Stimulated activated naive CD8-positive, alpha-beta T cell treated with anti-CD3 and anti-CD28 coated beads, Interleukin-15, amount 100 ng/mL, for 72 hours (primary cell): Measurements from ENCODE around the gene PKN1.
"Not testable (repeated sequence)": the region's sequence is repeated elsewhere in the genome, so short reads cannot be mapped to it uniquely, and the experiment has no call there.

Experiments used
- ATAC-seq: fragments of 150-1000 bp; cut with Tn5 transposase; 2 replicates; pipeline ENCODE4 v1.10.0; 2021; ENCODE audit warnings: mild to moderate bottlenecking, moderate library complexity
- DNase-seq, 2 donors: peaks; one replicate each; pipeline ENCODE4 v3.0.0; 2021 to 2022
- H3K27ac Mint-ChIP-seq, 2 donors: one replicate each; pipeline ENCODE4 v1.8.0; 2022; ENCODE audit warnings: mild to moderate bottlenecking in 2 of 2, mixed read lengths in 2 of 2, moderate library complexity in 2 of 2
- H3K27me3 Mint-ChIP-seq: one replicate; pipeline ENCODE4 v1.8.0; 2022; ENCODE audit warnings: mixed read lengths
- H3K4me1 Mint-ChIP-seq: one replicate; pipeline ENCODE4 v1.8.0; 2022; ENCODE audit warnings: mild to moderate bottlenecking, mixed read lengths
- H3K4me3 Mint-ChIP-seq, 2 donors: one replicate each; pipeline ENCODE4 v1.8.0; 2022; ENCODE audit warnings: mild to moderate bottlenecking in 2 of 2, mixed read lengths in 2 of 2, moderate library complexity in 1 of 2
- H3K9me3 Mint-ChIP-seq, 2 donors: one replicate each; pipeline ENCODE4 v1.8.0; 2022; ENCODE audit warnings: mixed read lengths in 2 of 2

The PKN1 gene

DNA sequence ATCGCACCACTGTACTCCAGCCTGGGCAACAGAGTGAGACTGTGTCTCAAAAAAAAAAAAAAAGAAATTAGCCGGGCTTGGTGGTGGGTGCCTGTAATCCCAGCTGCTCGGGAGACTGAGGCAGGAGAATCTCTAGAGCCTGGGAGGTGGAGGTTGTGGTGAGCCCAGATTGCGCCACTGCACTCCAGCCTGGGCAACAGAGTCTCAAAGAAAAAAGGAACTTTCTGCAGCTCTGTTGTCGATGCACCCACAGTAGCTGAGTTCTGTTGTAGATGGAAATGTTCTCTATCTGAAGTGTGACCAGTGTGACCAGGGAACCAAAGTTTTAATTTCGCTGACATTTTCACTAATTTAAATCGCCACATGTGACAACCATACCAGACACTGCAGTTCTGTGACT, 29.3 kb downstream of the PKN1 start:
- H3K4me1 Mint-ChIP-seq, ATAC-seq, DNase-seq, H3K9me3 Mint-ChIP-seq, H3K4me3 Mint-ChIP-seq, H3K27me3 Mint-ChIP-seq: not testable (repeated sequence)
- peak overlapping the region in 1 of 2 donors; percentile 91 for H3K27ac Mint-ChIP-seq

DNA sequence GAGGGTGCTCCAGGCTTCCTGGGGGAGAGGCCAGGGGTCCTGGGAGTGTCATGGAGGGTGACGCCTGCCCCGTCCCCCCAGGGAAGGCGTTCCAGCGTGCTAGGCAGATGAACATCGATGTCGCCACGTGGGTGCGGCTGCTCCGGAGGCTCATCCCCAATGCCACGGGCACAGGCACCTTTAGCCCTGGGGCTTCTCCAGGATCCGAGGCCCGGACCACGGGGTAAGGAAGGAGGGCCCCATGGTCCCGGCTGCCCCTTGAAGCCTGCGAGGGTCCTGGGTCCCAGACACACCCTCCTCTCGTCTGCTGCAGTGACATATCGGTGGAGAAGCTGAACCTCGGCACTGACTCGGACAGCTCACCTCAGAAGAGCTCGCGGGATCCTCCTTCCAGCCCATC, 30.6 kb downstream of the PKN1 start:
- no peaks in the 10 kb centered on the region for H3K9me3 Mint-ChIP-seq
- no peaks in the 10 kb centered on the region for H3K27me3 Mint-ChIP-seq
- peaks cover 5% of the 10 kb centered on the region for H3K4me1 Mint-ChIP-seq
- no peak for DNase-seq
- no peak overlapping the region for H3K27ac Mint-ChIP-seq
- H3K4me3 Mint-ChIP-seq, result no peak overlapping the region
- ATAC-seq, result no peak

DNA sequence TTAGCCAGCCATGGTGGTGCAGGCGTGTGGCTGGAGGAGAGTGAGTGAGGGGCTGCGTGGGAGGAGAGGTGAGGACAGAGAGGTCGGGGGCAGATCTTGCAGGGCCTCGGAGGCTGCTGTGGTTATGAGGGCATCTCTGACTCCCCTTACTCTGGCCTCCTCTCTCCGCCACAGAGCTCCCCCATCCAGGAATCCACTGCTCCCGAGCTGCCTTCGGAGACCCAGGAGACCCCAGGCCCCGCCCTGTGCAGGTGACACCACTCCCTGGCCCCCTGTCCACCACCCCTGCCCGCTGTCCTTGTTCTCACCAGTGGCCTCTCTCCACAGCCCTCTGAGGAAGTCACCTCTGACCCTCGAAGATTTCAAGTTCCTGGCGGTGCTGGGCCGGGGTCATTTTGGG, 34.3 kb downstream of the PKN1 start:
- DNase-seq (no peak), ATAC-seq (no peak)
- Mint-ChIP-seq H3K27ac (no peak overlapping the region), H3K4me1 (peaks cover 9% of the 10 kb centered on the region), H3K9me3 (no peaks in the 10 kb centered on the region), H3K4me3 (no peak overlapping the region), H3K27me3 (peaks cover 3% of the 10 kb centered on the region)

DNA sequence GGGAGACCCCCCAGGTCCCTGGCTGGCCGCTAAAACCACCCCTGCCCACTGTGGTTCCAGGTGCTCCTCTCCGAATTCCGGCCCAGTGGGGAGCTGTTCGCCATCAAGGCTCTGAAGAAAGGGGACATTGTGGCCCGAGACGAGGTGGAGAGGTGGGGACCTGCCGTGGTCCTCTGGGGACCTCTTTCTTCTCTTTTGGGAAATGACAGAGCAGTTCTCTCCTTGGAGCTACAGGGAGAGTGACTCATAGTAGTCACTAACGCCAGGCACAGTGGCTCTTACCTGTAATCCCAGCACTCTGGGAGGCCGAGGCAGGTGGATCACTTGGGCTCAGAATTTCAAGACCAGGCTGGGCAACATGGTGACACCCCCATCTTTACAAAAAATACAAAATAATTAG, 34.7 kb downstream of the PKN1 start:
- peak overlapping the region in 1 of 2 donors; percentile 34 for H3K27ac Mint-ChIP-seq
- no peak overlapping the region for H3K4me3 Mint-ChIP-seq
- peaks cover 7% of the 10 kb centered on the region for H3K27me3 Mint-ChIP-seq
- DNase-seq, result no peak
- H3K9me3 Mint-ChIP-seq, result no peaks in the 10 kb centered on the region
- no peak for ATAC-seq
- peaks cover 13% of the 10 kb centered on the region for H3K4me1 Mint-ChIP-seq

DNA sequence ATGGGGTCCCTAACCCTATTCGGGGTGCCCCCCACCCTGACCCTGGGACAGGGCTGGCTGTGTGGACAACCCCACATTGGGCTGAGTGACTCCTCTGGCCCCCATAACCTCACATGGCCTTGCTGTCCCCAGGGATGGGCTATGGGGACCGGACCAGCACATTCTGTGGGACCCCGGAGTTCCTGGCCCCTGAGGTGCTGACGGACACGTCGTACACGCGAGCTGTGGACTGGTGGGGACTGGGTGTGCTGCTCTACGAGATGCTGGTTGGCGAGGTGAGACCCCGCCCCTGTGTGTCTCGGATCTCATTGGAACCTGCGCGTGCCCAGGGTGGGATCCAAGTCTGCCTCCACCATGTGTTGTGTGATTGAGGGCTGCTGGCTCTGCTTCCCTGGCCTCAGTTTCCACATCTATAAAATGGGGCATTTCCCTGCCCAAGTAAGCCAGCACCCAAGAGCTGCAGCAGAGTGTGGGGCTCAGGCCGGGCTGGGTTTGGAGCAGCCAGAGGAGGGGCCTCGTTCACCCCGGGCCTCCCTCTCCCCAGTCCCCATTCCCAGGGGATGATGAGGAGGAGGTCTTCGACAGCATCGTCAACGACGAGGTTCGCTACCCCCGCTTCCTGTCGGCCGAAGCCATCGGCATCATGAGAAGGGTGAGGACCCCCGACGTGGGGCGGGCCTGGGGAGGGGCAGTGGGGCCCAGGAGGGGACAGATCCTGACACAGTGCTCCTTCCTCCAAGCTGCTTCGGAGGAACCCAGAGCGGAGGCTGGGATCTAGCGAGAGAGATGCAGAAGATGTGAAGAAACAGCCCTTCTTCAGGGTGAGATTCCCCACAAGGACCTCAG, 37.1 kb downstream of the PKN1 start:
- H3K27ac Mint-ChIP-seq, result peak overlapping the region in 1 of 2 donors; percentile 80

DNA sequence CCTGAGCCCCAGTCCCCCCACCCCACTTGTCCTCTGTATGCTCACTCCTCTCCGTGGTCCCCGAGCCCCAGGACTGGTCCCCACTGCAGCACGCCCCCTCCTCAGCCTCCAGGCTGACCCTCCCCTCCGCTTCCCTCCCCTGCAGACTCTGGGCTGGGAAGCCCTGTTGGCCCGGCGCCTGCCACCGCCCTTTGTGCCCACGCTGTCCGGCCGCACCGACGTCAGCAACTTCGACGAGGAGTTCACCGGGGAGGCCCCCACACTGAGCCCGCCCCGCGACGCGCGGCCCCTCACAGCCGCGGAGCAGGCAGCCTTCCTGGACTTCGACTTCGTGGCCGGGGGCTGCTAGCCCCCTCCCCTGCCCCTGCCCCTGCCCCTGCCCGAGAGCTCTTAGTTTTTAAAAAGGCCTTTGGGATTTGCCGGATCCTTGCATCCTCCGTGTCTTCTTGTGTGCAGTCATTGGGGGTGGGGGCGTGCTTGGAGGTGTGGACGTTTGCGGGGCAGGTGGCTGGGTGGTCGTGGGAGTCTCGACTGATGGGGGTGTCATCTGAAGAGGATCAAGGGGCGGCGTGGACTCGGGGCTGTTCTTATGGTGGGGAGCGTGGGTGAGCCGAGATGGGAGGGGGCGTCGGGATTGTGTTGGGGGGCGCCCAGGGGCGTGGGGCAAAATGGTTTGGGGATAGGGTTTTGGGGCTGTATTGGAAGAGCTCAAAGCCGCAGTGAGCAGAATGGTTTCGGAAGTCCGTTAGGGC, 38.5 kb downstream of the PKN1 start:
- peaks cover 33% of the 10 kb centered on the region for H3K27me3 Mint-ChIP-seq
- H3K4me3 Mint-ChIP-seq, result peak overlapping the region in 1 of 2 donors; percentile 66

More for the DNA sequence above, 37.1 kb downstream of the PKN1 start:
- Mint-ChIP-seq H3K9me3 (no peaks in the 10 kb centered on the region), H3K4me3 (no peak overlapping the region), H3K27me3 (peaks cover 29% of the 10 kb centered on the region), H3K4me1 (peaks cover 32% of the 10 kb centered on the region)
- ATAC-seq, result no peak
- DNase-seq, result no peak

DNA sequence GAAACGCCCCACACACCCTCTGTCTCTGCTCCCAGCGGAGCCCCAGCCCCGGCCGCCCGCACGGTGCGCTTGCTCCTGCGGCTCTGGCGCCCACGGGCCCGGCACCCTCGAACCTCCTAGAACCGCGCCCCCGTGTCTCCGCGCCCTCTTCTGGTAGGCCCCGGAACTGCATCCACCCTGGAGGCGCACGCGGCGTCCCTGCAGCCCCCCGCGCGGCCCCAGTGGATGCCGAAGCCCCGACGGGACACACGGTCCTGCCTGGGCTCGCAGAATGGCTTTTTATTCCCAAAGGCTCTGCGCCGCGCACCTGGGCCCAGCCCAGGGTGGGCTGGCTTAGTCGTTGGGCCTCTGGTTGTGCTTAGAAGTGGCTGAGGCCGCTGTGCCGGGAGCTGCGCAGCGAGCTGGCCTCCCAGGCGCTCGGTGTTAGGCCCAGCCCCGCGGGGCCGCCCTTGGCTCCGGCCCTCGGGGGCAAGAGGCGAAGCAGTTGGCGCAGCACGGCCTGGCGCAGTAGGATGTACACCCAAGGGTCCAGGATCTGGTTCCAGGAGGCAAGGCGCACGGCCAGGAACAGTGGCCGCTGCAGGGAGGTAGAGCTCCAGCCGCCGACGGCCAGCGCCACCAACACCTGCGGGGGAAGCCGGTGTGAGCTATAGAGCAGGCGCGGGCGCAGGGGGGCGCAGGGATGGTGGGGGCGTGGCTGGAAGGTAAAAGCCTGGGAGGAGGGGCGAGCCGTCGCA, 39.3 kb downstream of the PKN1 start:
- H3K4me1 Mint-ChIP-seq, result peaks cover 48% of the 10 kb centered on the region
- peak; percentile 68 for ATAC-seq
- H3K27ac Mint-ChIP-seq, result peak overlapping the region in 1 of 2 donors; percentile 87
- peak overlapping the region; percentile 62 to 66 for H3K4me3 Mint-ChIP-seq
- H3K9me3 Mint-ChIP-seq, result no peaks in the 10 kb centered on the region
- peak; percentile 84 to 91 for DNase-seq
- H3K27me3 Mint-ChIP-seq, result peaks cover 33% of the 10 kb centered on the region

More for the DNA sequence above, 38.5 kb downstream of the PKN1 start:
- ATAC-seq (no peak), DNase-seq (no peak)
- H3K9me3 Mint-ChIP-seq, result no peaks in the 10 kb centered on the region
- H3K27ac Mint-ChIP-seq, result no peak overlapping the region
- H3K4me1 Mint-ChIP-seq, result peaks cover 45% of the 10 kb centered on the region

DNA sequence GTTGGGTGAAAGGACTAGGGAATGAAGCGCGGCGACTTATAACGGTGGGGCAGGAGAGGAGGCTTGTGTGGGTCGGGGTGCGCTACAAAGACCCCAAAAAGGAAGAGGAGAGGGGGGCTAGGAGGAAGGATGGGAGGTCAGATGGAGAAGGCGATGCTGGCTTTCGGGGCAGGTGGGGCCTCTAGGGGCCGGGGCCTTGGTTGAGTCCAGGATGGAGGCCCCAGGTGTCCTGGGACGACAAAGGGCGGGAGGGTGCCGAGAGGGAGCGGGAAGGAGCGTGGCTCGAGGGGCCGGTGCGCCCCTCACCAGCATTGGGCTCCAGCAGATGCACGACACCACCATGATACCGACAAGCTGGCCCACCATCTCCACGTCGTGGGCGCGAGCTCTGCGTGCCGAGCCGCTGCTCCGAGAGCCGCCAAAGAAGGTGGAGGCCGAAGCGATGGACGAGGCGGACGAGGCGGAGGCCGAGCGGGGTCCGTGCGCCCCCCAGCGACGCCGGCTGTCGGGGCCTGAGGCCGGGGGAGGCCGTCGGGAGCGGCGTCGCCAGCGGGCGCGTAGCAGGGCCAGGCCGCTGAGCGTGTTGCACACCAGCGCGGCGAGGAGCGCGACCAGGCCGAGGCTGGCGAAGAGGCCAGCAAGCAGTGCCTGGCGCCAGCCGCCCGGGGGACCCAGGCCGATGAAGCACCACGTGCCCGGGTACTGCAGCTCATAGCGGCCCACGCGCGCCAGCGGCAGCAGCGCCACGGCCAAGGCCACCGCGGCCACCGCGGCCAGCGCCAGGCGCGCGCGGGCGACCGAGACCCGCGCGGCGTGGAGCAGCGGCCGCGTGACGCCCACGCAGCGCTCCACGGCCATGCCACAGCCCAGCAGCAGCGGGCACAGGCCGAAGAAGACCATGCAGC, 40.2 kb downstream of the PKN1 start:
- Mint-ChIP-seq H3K4me1 (peaks cover 48% of the 10 kb centered on the region), H3K4me3 (peak overlapping the region; percentile 62 to 66), H3K9me3 (no peaks in the 10 kb centered on the region), H3K27ac (peak overlapping the region in 1 of 2 donors; percentile 49), H3K27me3 (peaks cover 33% of the 10 kb centered on the region)
- DNase-seq (no peak), ATAC-seq (no peak)

DNA sequence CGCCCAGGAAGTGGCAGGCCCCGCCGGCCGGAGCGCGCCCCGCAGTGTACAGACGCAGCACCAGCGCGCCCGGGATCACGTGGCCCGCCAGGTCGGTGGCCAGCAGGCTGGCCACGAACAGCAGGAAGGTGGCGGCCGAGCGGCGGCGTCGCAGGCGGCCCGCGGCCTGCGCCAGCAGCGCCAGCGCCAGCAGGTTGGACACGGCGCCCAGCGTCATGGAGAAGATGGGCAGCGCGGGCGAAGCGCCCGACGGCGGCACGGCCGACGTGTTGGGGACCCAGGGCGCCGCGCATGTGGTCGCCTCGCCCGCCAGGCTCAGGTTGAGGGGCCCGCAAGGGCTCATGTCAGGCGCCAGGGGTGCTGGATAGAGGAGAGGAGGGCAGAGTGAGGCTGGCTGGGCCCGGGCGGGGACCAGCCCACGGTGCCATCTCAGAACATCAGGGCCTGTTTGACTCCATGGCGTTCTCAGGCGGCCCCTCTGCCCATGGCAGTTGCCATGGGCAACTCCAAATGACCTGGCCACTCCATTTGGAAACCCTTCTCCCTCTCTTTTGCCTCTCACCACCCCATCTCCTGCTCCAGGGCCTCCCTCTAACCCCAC, 41.0 kb downstream of the PKN1 start:
- DNase-seq (no peak), ATAC-seq (no peak)
- H3K27me3 Mint-ChIP-seq, result peaks cover 33% of the 10 kb centered on the region
- H3K27ac Mint-ChIP-seq, result peak overlapping the region in 1 of 2 donors; percentile 75
- H3K9me3 Mint-ChIP-seq, result no peaks in the 10 kb centered on the region
- peaks cover 48% of the 10 kb centered on the region for H3K4me1 Mint-ChIP-seq
- peak overlapping the region; percentile 38 to 72 for H3K4me3 Mint-ChIP-seq

DNA sequence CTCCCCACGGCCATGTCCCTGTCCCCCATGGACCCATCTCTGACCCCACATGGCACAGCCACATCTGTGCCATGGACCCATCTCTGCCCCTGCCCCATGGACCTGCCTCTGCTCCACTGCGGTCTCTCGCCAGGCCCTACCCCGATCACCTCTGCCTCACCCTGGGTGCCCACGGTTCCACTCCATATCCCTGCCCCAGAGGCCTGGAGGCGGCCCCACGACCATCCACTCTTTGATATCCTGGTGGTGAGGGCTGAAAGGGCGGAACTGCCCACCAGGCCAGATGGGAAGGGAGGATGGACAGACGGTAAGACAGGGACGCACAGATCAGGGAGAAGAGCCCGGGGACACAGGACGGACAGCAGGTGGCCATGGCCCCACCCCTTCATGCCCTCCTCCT, 41.7 kb downstream of the PKN1 start:
- no peak overlapping the region for H3K27ac Mint-ChIP-seq
- no peak for ATAC-seq
- H3K4me1 Mint-ChIP-seq, result peaks cover 48% of the 10 kb centered on the region
- no peaks in the 10 kb centered on the region for H3K9me3 Mint-ChIP-seq
- DNase-seq, result no peak
- H3K4me3 Mint-ChIP-seq, result peak overlapping the region; percentile 38 to 72
- peaks cover 33% of the 10 kb centered on the region for H3K27me3 Mint-ChIP-seq

DNA sequence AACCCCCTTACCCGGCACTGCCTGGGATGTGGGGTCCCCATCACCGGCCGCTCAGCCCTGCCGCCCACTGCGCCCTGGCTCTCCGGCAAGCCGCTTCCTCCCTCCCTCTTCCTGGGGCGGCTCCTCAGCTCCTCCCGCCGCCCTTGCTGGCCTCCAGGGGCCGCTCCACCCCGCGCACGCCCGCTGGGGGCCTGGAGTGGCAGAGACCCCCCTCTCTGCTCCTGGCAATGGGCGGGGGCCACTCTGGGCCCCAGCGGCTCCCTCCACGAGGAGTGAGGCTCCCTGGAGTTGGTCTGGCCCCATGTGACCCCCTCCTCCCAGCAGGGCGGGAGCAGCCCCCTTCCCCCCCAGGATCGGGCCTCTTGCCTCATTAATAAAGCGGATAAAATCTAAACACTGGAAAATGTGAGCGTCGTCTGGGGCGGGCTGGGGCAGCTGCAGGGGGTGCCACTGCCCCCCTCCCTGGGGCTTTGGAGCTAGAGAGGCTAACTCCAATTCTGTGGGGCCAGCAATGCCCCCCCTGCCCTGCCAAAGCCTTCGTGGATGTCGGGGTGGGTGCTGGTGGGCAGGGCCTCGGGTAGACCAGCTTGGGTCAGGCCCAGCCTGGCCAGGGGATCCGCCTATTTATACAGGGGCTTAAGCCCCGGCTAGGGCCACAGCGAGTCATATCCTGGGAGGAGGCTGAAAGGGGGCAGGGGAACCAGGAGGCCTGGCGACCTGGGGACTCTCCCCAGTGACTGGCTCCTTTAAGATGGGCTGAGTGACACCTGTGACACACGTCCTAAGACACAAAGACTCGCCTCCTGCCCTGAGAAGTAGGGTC, 42.4 kb downstream of the PKN1 start, which contains the start of gene PTGER1:
TSS of gene PTGER1 (minus strand) at position 104 of the 823 bp plus-strand sequence. CDS start 1,034 bp downstream, outside the sequence.
- peak; percentile 67 for ATAC-seq
- Mint-ChIP-seq H3K4me3 (peak within 1 kb of the TSS; percentile 38 to 72), H3K27ac (peak within 1 kb of the TSS in 1 of 2 donors; percentile 75), H3K4me1 (peaks cover 50% of the 10 kb centered on the region), H3K27me3 (peaks cover 33% of the 10 kb centered on the region), H3K9me3 (no peaks in the 10 kb centered on the region)
- peak in 1 of 2 donors; percentile 59 for DNase-seq

DNA sequence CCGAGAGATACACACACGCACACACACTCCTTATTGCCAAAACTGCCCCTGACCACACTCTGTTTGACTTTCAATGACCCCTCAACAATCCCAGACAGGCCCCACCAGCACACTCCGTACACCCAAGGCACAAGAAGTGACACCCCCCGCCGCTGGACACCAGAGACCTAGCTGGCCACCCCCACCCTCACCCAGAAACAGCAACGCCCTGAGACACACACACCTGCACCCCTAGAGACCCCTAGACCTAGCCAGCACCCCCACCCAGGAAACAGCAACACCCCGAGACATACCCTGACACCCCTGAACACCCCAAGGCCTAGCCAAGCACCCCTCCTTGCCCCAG, 43.2 kb downstream of the PKN1 start:
- Mint-ChIP-seq H3K27ac (no peak overlapping the region), H3K4me3 (no peak overlapping the region), H3K27me3 (peaks cover 33% of the 10 kb centered on the region), H3K4me1 (peaks cover 57% of the 10 kb centered on the region), H3K9me3 (no peaks in the 10 kb centered on the region)
- no peak for DNase-seq
- ATAC-seq, result no peak

DNA sequence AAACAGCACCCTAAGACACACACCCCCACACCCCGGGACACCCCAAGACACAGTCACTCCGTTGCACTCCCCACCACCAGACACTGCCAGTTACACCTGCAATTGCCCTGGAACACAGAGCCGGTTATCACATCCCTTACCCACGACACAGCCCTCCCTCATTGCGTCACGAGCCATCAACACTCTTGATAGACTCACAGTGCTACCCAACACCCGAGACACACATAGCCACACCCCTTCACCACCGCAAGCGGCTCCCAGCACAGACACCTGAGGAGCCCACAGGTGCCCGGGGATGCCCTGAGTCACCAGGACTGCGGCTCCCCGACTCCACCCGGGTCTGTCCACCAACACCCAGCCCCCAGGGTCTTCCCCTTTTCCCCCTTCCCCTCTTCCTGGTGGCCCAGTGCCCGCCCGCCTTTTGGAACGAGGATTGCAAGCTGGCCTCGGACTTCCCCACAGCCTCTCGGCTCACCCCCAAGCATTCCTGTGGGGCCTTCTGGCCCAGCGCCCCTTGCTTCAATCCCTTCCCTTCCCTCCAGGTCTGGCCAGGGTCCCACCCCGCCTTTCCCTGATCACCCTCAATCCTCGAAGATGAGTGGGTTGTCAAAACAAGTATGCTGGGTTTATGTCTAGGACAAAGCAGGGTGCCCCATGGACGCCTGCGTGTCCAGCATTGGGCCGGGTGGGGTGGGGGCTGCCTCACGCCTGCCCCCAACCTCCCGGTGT, 43.7 kb downstream of the PKN1 start:
- no peak overlapping the region for H3K27ac Mint-ChIP-seq
- H3K4me1 Mint-ChIP-seq, result peaks cover 54% of the 10 kb centered on the region
- no peak for DNase-seq
- H3K27me3 Mint-ChIP-seq, result peaks cover 33% of the 10 kb centered on the region
- no peak for ATAC-seq
- H3K9me3 Mint-ChIP-seq, result no peaks in the 10 kb centered on the region
- H3K4me3 Mint-ChIP-seq, result no peak overlapping the region
